Lower leg skin (tissue), 4 donors: ENCODE measurements around the gene CXXC5. TPM values are rescaled to one million over a fixed set of nuclear protein-coding genes. Genes with fewer than 3 reads are reported as not detected.

Experiments
- DNase-seq, 2 donors: peaks; one replicate each; pipeline ENCODE4 v3.0.0-alpha.2; 2019; ENCODE audit warnings: low spot score in 2 of 2
- H3K4me3 ChIP-seq: fragments of 200-600 bp; sonication (generic); 2 replicates; pipeline ENCODE4 v1.5.1; 2017; ENCODE audit warnings: mild to moderate bottlenecking, low read depth; ENCODE audit not compliant: poor library complexity, severe bottlenecking
- CTCF ChIP-seq, 3 donors: fragments of 450-650 bp; IDR thresholded peaks; one replicate each; pipeline ENCODE4 v1.5.1; 2016; ENCODE audit warnings: antibody characterized with exemption in 3 of 3, mild to moderate bottlenecking in 3 of 3, moderate library complexity in 2 of 3
- POLR2A ChIP-seq, 2 donors: fragments of 450-650 bp; IDR thresholded peaks; one replicate each; pipeline ENCODE4 v1.6.1; 2016 to 2017; ENCODE audit warnings: antibody characterized with exemption in 2 of 2, mild to moderate bottlenecking in 1 of 2, moderate library complexity in 1 of 2
- WGBS, 2 donors: methylation state at CpG; one replicate each; pipeline ENCODE4 v1.1.5; 2018; 5-methylcytosine and 5-hydroxymethylcytosine counted together
- intact Hi-C: fragments of 100-400 bp; cut with DNase I; formaldehyde crosslinking; loops from one replicate; pipeline ENCODE4 v1.15.0; 2023; ENCODE audit warnings: low total_unique reads
- total RNA-seq, 4 donors: library from RNA; depleted of rRNA; stranded (reverse); fragments of >200 nt; gene quantifications; one replicate each; pipeline ENCODE4 v1.1.0, GENCODE V29; 2016

CXXC5 gene
- total RNA-seq, 4 donors from 2014 or later: 36.4 to 69.3 (median 45.2) TPM

- peak in 1 of 2 donors; percentile 68 for DNase-seq
- no peak for TF ChIP-seq POLR2A (IDR thresholded peaks at IDR 0.05)
- TF ChIP-seq CTCF (IDR thresholded peaks at IDR 0.05): no peak
- no peak overlapping the region for H3K4me3 ChIP-seq
- intact Hi-C loops: no loop called here
- 97 to 98% methylated on average over 3 of the region's 3 CpGs for WGBS, 2 donors
Measured at GRCh38 chr5:139644646-139645429, 3.3 kb upstream of the CXXC5 start.

GRCh38 chr5:139645430-139645871, 2.7 kb upstream of the CXXC5 start:
- TF ChIP-seq POLR2A (IDR thresholded peaks at IDR 0.05) (no peak), CTCF (IDR thresholded peaks at IDR 0.05) (no peak)
- intact Hi-C loops: no loop called here

GRCh38 chr5:139646111-139646510, 2.0 kb upstream of the CXXC5 start:
- no peak for TF ChIP-seq CTCF (IDR thresholded peaks at IDR 0.05)
- no peak for TF ChIP-seq POLR2A (IDR thresholded peaks at IDR 0.05)
- intact Hi-C loops: no loop called here
- 91 to 96% methylated on average over 3 of the region's 3 CpGs for WGBS, 2 donors
- peak in 1 of 2 donors; percentile 79 for DNase-seq
- no peak overlapping the region for H3K4me3 ChIP-seq

More at GRCh38 chr5:139645430-139645871, 2.7 kb upstream of the CXXC5 start:
- WGBS, 2 donors: 94 to 100% methylated on average over 3 of the region's 3 CpGs
- H3K4me3 ChIP-seq: no peak overlapping the region
- DNase-seq: peak in 1 of 2 donors; percentile 64

- peak in 1 of 2 donors; percentile 86 for DNase-seq
- intact Hi-C loops: no loop called here
- 43 to 48% methylated on average over 22 to 25 of the region's 25 CpGs for WGBS, 2 donors
- TF ChIP-seq CTCF (IDR thresholded peaks at IDR 0.05) (no peak), POLR2A (IDR thresholded peaks at IDR 0.05) (no peak)
- H3K4me3 ChIP-seq: no peak overlapping the region
Measured at GRCh38 chr5:139646912-139647505, 1.1 kb upstream of the CXXC5 start.

GRCh38 chr5:139647506-139648204, 494 bp upstream of the CXXC5 start:
- TF ChIP-seq CTCF (IDR thresholded peaks at IDR 0.05) (no peak), POLR2A (IDR thresholded peaks at IDR 0.05) (no peak)
- 14 to 23% methylated on average over 32 to 46 of the region's 46 CpGs for WGBS, 2 donors
- DNase-seq: peak in 1 of 2 donors; percentile 81
- intact Hi-C loops: no loop called here
- H3K4me3 ChIP-seq: no peak overlapping the region
